Esophagus muscularis mucosa (tissue), 4 donors: ENCODE results near the gene ACTR1A. TPM values are rescaled to one million over a fixed set of nuclear protein-coding genes. Genes with fewer than 3 reads are reported as not detected.

Experiments
- DNase-seq: peaks from one replicate; pipeline ENCODE4 v3.0.0-alpha.2; 2017; ENCODE audit errors: extremely low spot score
- H3K27ac ChIP-seq, 4 donors: fragments of 200-600 bp; sonication (generic); replicated peaks in 1 of 4; 1 replicate in 3 of 4; 2 replicates in 1 of 4; pipeline ENCODE4 v1.5.1; 2016 to 2019; ENCODE audit warnings: mild to moderate bottlenecking in 1 of 4
- H3K27me3 ChIP-seq, 4 donors: fragments of 200-600 bp; sonication (generic); one replicate each; pipeline versions ENCODE4 v1.5.1 to v1.6.0; 2016 to 2019
- H3K36me3 ChIP-seq, 4 donors: fragments of 200-600 bp; sonication (generic); one replicate each; pipeline ENCODE4 v1.5.1; 2016 to 2019
- H3K4me1 ChIP-seq, 4 donors: fragments of 200-600 bp; sonication (generic); one replicate each; pipeline ENCODE4 v1.5.1; 2016 to 2019
- H3K4me3 ChIP-seq, 4 donors: fragments of 200-600 bp; sonication (generic); 1 replicate in 2 of 4; 2 replicates in 2 of 4; pipeline ENCODE4 v1.5.1; 2016 to 2019; ENCODE audit warnings: mild to moderate bottlenecking in 4 of 4, moderate library complexity in 1 of 4
- H3K9me3 ChIP-seq, 4 donors: fragments of 200-600 bp; sonication (generic); 1 replicate in 3 of 4; 2 replicates in 1 of 4; pipeline ENCODE4 v1.5.1; 2016 to 2019
- CTCF ChIP-seq, 3 experiments: fragments of 200-600 bp in 2 of 3; fragments of 450-650 bp in 1 of 3; sonication (generic) in 2 of 3; IDR thresholded peaks; one replicate each; pipeline ENCODE4 v1.5.1; 2017 to 2019; ENCODE audit warnings: antibody characterized with exemption in 3 of 3, mild to moderate bottlenecking in 2 of 3, moderate library complexity in 1 of 3
- EP300 ChIP-seq: sonication (generic); formaldehyde crosslinking; IDR thresholded peaks from one replicate; pipeline ENCODE4 v1.6.1; 2017; ENCODE audit warnings: antibody characterized with exemption
- POLR2A ChIP-seq: fragments of 450-650 bp; IDR thresholded peaks from one replicate; pipeline ENCODE4 v1.6.1; 2017; ENCODE audit warnings: antibody characterized with exemption, moderate library complexity, mild to moderate bottlenecking, low read depth
- POLR2AphosphoS5 ChIP-seq, 2 donors: sonication (generic); formaldehyde crosslinking; IDR thresholded peaks; one replicate each; pipeline ENCODE4 v1.6.1; 2017; ENCODE audit warnings: antibody characterized with exemption in 2 of 2
- WGBS: methylation state at CpG from one replicate; pipeline ENCODE4 v1.1.5; 2018; 5-methylcytosine and 5-hydroxymethylcytosine counted together
- intact Hi-C: fragments of 100-400 bp; cut with DNase I; formaldehyde crosslinking; loops from one replicate; pipeline ENCODE4 v1.15.1; 2023
- total RNA-seq, 4 donors: library from RNA; depleted of rRNA; stranded (reverse); fragments of >200 nt; gene quantifications; one replicate each; pipeline versions ENCODE4 v1.1.0 to v1.2.1, GENCODE V29; 2016

ACTR1A gene
- total RNA-seq, 4 donors from 2014 or later, result 164 to 283 (median 229) TPM

- H3K27me3 ChIP-seq, result no peaks in the 10 kb centered on the region
- peaks cover 18 to 33% (median 20%) of the 10 kb centered on the region in 4 donors for H3K4me1 ChIP-seq
- no peak for TF ChIP-seq CTCF (IDR thresholded peaks at IDR 0.05)
- no peak for TF ChIP-seq POLR2AphosphoS5 (IDR thresholded peaks at IDR 0.05)
- TF ChIP-seq EP300, result no peak
- no peak for TF ChIP-seq POLR2A
- no peaks in the 10 kb centered on the region for H3K9me3 ChIP-seq
- WGBS, result 59% methylated on average over 3 of the region's 3 CpGs
- peaks cover 0 to 19% (median 3%) of the 10 kb centered on the region in 4 donors for H3K36me3 ChIP-seq
- no peak overlapping the region for H3K27ac ChIP-seq
- intact Hi-C loops, result no loop called here
- H3K4me3 ChIP-seq, result no peak overlapping the region
- DNase-seq, result no peak
Observed at GRCh38 chr10:102465466-102465865, 37.0 kb downstream of the ACTR1A start.

- Histone ChIP-seq H3K4me1 (peaks cover 18 to 35% (median 21%) of the 10 kb centered on the region in 4 donors), H3K27me3 (no peaks in the 10 kb centered on the region), H3K4me3 (no peak overlapping the region), H3K36me3 (peaks cover 0 to 7% (median 0%) of the 10 kb centered on the region in 4 donors), H3K9me3 (no peaks in the 10 kb centered on the region), H3K27ac (no peak overlapping the region)
- intact Hi-C loops, result no loop called here
- 83% methylated on average over 10 of the region's 10 CpGs for WGBS
- DNase-seq, result no peak
- TF ChIP-seq POLR2A, result no peak
- TF ChIP-seq POLR2AphosphoS5 (IDR thresholded peaks at IDR 0.05), result no peak
- no peak for TF ChIP-seq EP300
- no peak for TF ChIP-seq CTCF (IDR thresholded peaks at IDR 0.05)
Observed at GRCh38 chr10:102463983-102464382, 38.5 kb downstream of the ACTR1A start.

GRCh38 chr10:102462512-102463054, 39.9 kb downstream of the ACTR1A start:
- intact Hi-C loops, result no loop called here
- no peaks in the 10 kb centered on the region for H3K36me3 ChIP-seq
- TF ChIP-seq POLR2AphosphoS5 (IDR thresholded peaks at IDR 0.05) (no peak), EP300 (no peak), CTCF (IDR thresholded peaks at IDR 0.05) (no peak)
- WGBS, result 75% methylated on average over 6 of the region's 6 CpGs
- H3K4me1 ChIP-seq, result peaks cover 18 to 30% (median 21%) of the 10 kb centered on the region in 4 donors
- peak overlapping the region in 1 of 4 donors; percentile 12 for H3K4me3 ChIP-seq
- no peaks in the 10 kb centered on the region for H3K9me3 ChIP-seq
- H3K27me3 ChIP-seq, result no peaks in the 10 kb centered on the region
- DNase-seq, result no peak
- H3K27ac ChIP-seq, result no peak overlapping the region

- intact Hi-C loops, result no loop called here
- peak overlapping the region; percentile 59 to 62 (median 59) for H3K4me3 ChIP-seq
- H3K9me3 ChIP-seq, result no peaks in the 10 kb centered on the region
- no peaks in the 10 kb centered on the region for H3K36me3 ChIP-seq
- H3K27me3 ChIP-seq, result no peaks in the 10 kb centered on the region
- no peak for DNase-seq
- 7% methylated on average over 32 of the region's 54 CpGs for WGBS
- H3K4me1 ChIP-seq, result peaks cover 18 to 30% (median 21%) of the 10 kb centered on the region in 4 donors
- TF ChIP-seq EP300 (no peak), POLR2AphosphoS5 (IDR thresholded peaks at IDR 0.05) (peak; percentile 72 to 85)
- peak overlapping the region in 3 of 4 donors; percentile 30 to 61 (median 41) for H3K27ac ChIP-seq
Observed at GRCh38 chr10:102461187-102462054, 41.1 kb downstream of the ACTR1A start.

- TF ChIP-seq POLR2A (no peak), POLR2AphosphoS5 (IDR thresholded peaks at IDR 0.05) (no peak), CTCF (IDR thresholded peaks at IDR 0.05) (no peak), EP300 (peak; percentile 12)
- intact Hi-C loops, result no loop called here
Observed at GRCh38 chr10:102460836-102461186, 41.7 kb downstream of the ACTR1A start.

More at GRCh38 chr10:102460836-102461186, 41.7 kb downstream of the ACTR1A start:
- Histone ChIP-seq H3K4me1 (peaks cover 18 to 30% (median 21%) of the 10 kb centered on the region in 4 donors), H3K27me3 (no peaks in the 10 kb centered on the region), H3K27ac (peak overlapping the region in 1 of 4 donors; percentile 61), H3K4me3 (peak overlapping the region; percentile 59 to 62 (median 59)), H3K9me3 (no peaks in the 10 kb centered on the region), H3K36me3 (no peaks in the 10 kb centered on the region)
- WGBS, result 38% methylated on average over 8 of the region's 8 CpGs
- DNase-seq, result no peak
